Activated CD4-positive, alpha-beta T cell treated with anti-CD3 and anti-CD28 coated beads, Interleukin-2, amount 10 ng/mL, durations not matched to agents 24 days and 14 days (primary cell): Measurements from ENCODE around the gene ASS1. TPM values are rescaled to one million over a fixed set of nuclear protein-coding genes. Genes with fewer than 3 reads are reported as not detected.
A peak's percentile ranks its signal among the peaks of the same experiment; 100 is the strongest.

ENCODE experiments used
- DNase-seq: peaks from one replicate; pipeline ENCODE4 v3.0.0; 2022
- H3K27ac Mint-ChIP-seq: one replicate; pipeline ENCODE4 v1.8.0; 2022; ENCODE audit warnings: mild to moderate bottlenecking, mixed read lengths
- H3K27me3 Mint-ChIP-seq: one replicate; pipeline ENCODE4 v1.8.0; 2022; ENCODE audit warnings: mixed read lengths
- H3K36me3 Mint-ChIP-seq: one replicate; pipeline ENCODE4 v1.8.0; 2022; ENCODE audit warnings: low read depth, mild to moderate bottlenecking, mixed read lengths
- H3K4me1 Mint-ChIP-seq: one replicate; pipeline ENCODE4 v1.8.0; 2021; ENCODE audit warnings: mixed read lengths
- H3K4me3 Mint-ChIP-seq: one replicate; pipeline ENCODE4 v1.8.0; 2022; ENCODE audit warnings: mild to moderate bottlenecking, moderate library complexity, mixed read lengths
- H3K9me3 Mint-ChIP-seq: one replicate; pipeline ENCODE4 v1.8.0; 2021; ENCODE audit warnings: mixed read lengths
- intact Hi-C: fragments of 100-400 bp; cut with micrococcal nuclease; formaldehyde crosslinking; loops from one replicate; pipeline ENCODE4 v1.15.1; 2023
- total RNA-seq: library from RNA; stranded (reverse); gene quantifications from 2 replicates; pipeline ENCODE4 v1.2.3, GENCODE V29; 2022

The ASS1 gene
- total RNA-seq, 1 donor from 2014 or later: 3.2 TPM

GRCh38 chr9:130461218-130461630, 16.5 kb downstream of the ASS1 start:
- H3K27me3 Mint-ChIP-seq: peaks cover 6% of the 10 kb centered on the region
- H3K27ac Mint-ChIP-seq: no peak overlapping the region
- no peaks in the 10 kb centered on the region for H3K4me1 Mint-ChIP-seq
- H3K9me3 Mint-ChIP-seq: no peaks in the 10 kb centered on the region
- no peaks in the 10 kb centered on the region for H3K36me3 Mint-ChIP-seq
- peak; percentile 91 for DNase-seq
- intact Hi-C loops: loop anchor here (1.0 kb wide), 1 partner anchor 221 kb away; no protein-coding TSS in a partner anchor
- no peak overlapping the region for H3K4me3 Mint-ChIP-seq

GRCh38 chr9:130461731-130462130, 17.0 kb downstream of the ASS1 start:
- Mint-ChIP-seq H3K27me3 (peaks cover 7% of the 10 kb centered on the region), H3K36me3 (no peaks in the 10 kb centered on the region), H3K9me3 (no peaks in the 10 kb centered on the region), H3K27ac (no peak overlapping the region), H3K4me3 (no peak overlapping the region), H3K4me1 (no peaks in the 10 kb centered on the region)
- no peak for DNase-seq
- intact Hi-C loops: loop anchor here (1.0 kb wide), 1 partner anchor 221 kb away; no protein-coding TSS in a partner anchor

- no peaks in the 10 kb centered on the region for H3K4me1 Mint-ChIP-seq
- H3K36me3 Mint-ChIP-seq: no peaks in the 10 kb centered on the region
- intact Hi-C loops: no loop called here
- no peak for DNase-seq
- H3K27ac Mint-ChIP-seq: no peak overlapping the region
- H3K27me3 Mint-ChIP-seq: peaks cover 17% of the 10 kb centered on the region
- no peaks in the 10 kb centered on the region for H3K9me3 Mint-ChIP-seq
- H3K4me3 Mint-ChIP-seq: no peak overlapping the region
Measured at GRCh38 chr9:130462685-130463540, 18.2 kb downstream of the ASS1 start.

GRCh38 chr9:130463763-130464745, 19.3 kb downstream of the ASS1 start:
- Mint-ChIP-seq H3K27me3 (peaks cover 24% of the 10 kb centered on the region), H3K36me3 (no peaks in the 10 kb centered on the region), H3K27ac (no peak overlapping the region), H3K9me3 (no peaks in the 10 kb centered on the region), H3K4me3 (no peak overlapping the region), H3K4me1 (no peaks in the 10 kb centered on the region)
- intact Hi-C loops: no loop called here
- no peak for DNase-seq

GRCh38 chr9:130465383-130466096, 20.8 kb downstream of the ASS1 start:
- Mint-ChIP-seq H3K27ac (no peak overlapping the region), H3K27me3 (peaks cover 19% of the 10 kb centered on the region), H3K4me1 (no peaks in the 10 kb centered on the region), H3K36me3 (no peaks in the 10 kb centered on the region), H3K4me3 (no peak overlapping the region), H3K9me3 (no peaks in the 10 kb centered on the region)
- DNase-seq: no peak
- intact Hi-C loops: no loop called here

- no peak overlapping the region for H3K27ac Mint-ChIP-seq
- H3K27me3 Mint-ChIP-seq: peaks cover 24% of the 10 kb centered on the region
- H3K9me3 Mint-ChIP-seq: no peaks in the 10 kb centered on the region
- intact Hi-C loops: no loop called here
- H3K36me3 Mint-ChIP-seq: no peaks in the 10 kb centered on the region
- no peaks in the 10 kb centered on the region for H3K4me1 Mint-ChIP-seq
- no peak for DNase-seq
- H3K4me3 Mint-ChIP-seq: no peak overlapping the region
Measured at GRCh38 chr9:130466537-130467217, 21.9 kb downstream of the ASS1 start.

- no peak for DNase-seq
- Mint-ChIP-seq H3K27me3 (peaks cover 25% of the 10 kb centered on the region), H3K27ac (no peak overlapping the region), H3K9me3 (no peaks in the 10 kb centered on the region), H3K36me3 (no peaks in the 10 kb centered on the region), H3K4me3 (no peak overlapping the region), H3K4me1 (no peaks in the 10 kb centered on the region)
- intact Hi-C loops: no loop called here
Measured at GRCh38 chr9:130467316-130467715, 22.6 kb downstream of the ASS1 start.

- intact Hi-C loops: no loop called here
- Mint-ChIP-seq H3K27me3 (peaks cover 28% of the 10 kb centered on the region), H3K36me3 (no peaks in the 10 kb centered on the region), H3K27ac (no peak overlapping the region), H3K4me1 (no peaks in the 10 kb centered on the region), H3K4me3 (no peak overlapping the region), H3K9me3 (no peaks in the 10 kb centered on the region)
- DNase-seq: no peak
Measured at GRCh38 chr9:130468566-130468965, 23.8 kb downstream of the ASS1 start.

- Mint-ChIP-seq H3K9me3 (no peaks in the 10 kb centered on the region), H3K36me3 (no peaks in the 10 kb centered on the region), H3K4me1 (no peaks in the 10 kb centered on the region), H3K4me3 (no peak overlapping the region), H3K27ac (no peak overlapping the region), H3K27me3 (peaks cover 30% of the 10 kb centered on the region)
- intact Hi-C loops: no loop called here
- no peak for DNase-seq
Measured at GRCh38 chr9:130470269-130470668, 25.5 kb downstream of the ASS1 start.

- no peaks in the 10 kb centered on the region for H3K9me3 Mint-ChIP-seq
- no peaks in the 10 kb centered on the region for H3K4me1 Mint-ChIP-seq
- no peak overlapping the region for H3K4me3 Mint-ChIP-seq
- H3K27me3 Mint-ChIP-seq: peaks cover 30% of the 10 kb centered on the region
- DNase-seq: no peak
- H3K36me3 Mint-ChIP-seq: no peaks in the 10 kb centered on the region
- no peak overlapping the region for H3K27ac Mint-ChIP-seq
- intact Hi-C loops: no loop called here
Measured at GRCh38 chr9:130470950-130471349, 26.2 kb downstream of the ASS1 start.

GRCh38 chr9:130471411-130472183, 26.8 kb downstream of the ASS1 start:
- no peaks in the 10 kb centered on the region for H3K4me1 Mint-ChIP-seq
- H3K9me3 Mint-ChIP-seq: no peaks in the 10 kb centered on the region
- H3K27ac Mint-ChIP-seq: no peak overlapping the region
- H3K36me3 Mint-ChIP-seq: no peaks in the 10 kb centered on the region
- H3K27me3 Mint-ChIP-seq: peaks cover 29% of the 10 kb centered on the region
- no peak overlapping the region for H3K4me3 Mint-ChIP-seq
- no peak for DNase-seq
- intact Hi-C loops: no loop called here

- Mint-ChIP-seq H3K27me3 (peaks cover 26% of the 10 kb centered on the region), H3K36me3 (no peaks in the 10 kb centered on the region), H3K9me3 (no peaks in the 10 kb centered on the region), H3K4me3 (no peak overlapping the region), H3K4me1 (no peaks in the 10 kb centered on the region), H3K27ac (no peak overlapping the region)
- DNase-seq: no peak
- intact Hi-C loops: no loop called here
Measured at GRCh38 chr9:130472184-130472705, 27.5 kb downstream of the ASS1 start.
